HEK293 (cell line): ENCODE results near the gene CIRBP.

Experiments used
- BCL11B ChIP-seq: fragments of 450-650 bp; formaldehyde crosslinking; IDR thresholded peaks from 2 replicates; pipeline ENCODE4 v1.5.1; 2016; ENCODE audit warnings: low read depth, missing biosample characterization, missing genetic modification characterization
- ELK4 ChIP-seq: IDR thresholded peaks from 2 replicates; pipeline ENCODE4 v1.6.1; 2011; ENCODE audit warnings: mild to moderate bottlenecking, low read depth, low read length, borderline replicate concordance
- GLI4 ChIP-seq: fragments of 450-650 bp; formaldehyde crosslinking; IDR thresholded peaks from 2 replicates; pipeline ENCODE4 v1.5.1; 2016; ENCODE audit warnings: missing biosample characterization, missing genetic modification characterization
- HIC1 ChIP-seq: fragments of 450-650 bp; formaldehyde crosslinking; IDR thresholded peaks from 2 replicates; pipeline ENCODE4 v1.5.1; 2016; ENCODE audit warnings: missing biosample characterization, missing genetic modification characterization
- HOXC10 ChIP-seq: sonication (generic); formaldehyde crosslinking; IDR thresholded peaks from 2 replicates; pipeline ENCODE4 v1.8.1; 2023; ENCODE audit warnings: mild to moderate bottlenecking, missing genetic modification reagents
- HOXD13 ChIP-seq: sonication (generic); formaldehyde crosslinking; IDR thresholded peaks from 2 replicates; pipeline ENCODE4 v1.8.0; 2022; ENCODE audit warnings: missing genetic modification reagents, borderline replicate concordance
- PATZ1 ChIP-seq: fragments of 450-650 bp; formaldehyde crosslinking; IDR thresholded peaks from 2 replicates; pipeline ENCODE4 v1.5.1; 2016; ENCODE audit warnings: missing biosample characterization, missing genetic modification characterization
- PBX3 ChIP-seq: sonication (generic); formaldehyde crosslinking; IDR thresholded peaks from 2 replicates; pipeline ENCODE4 v1.8.1; 2022; ENCODE audit warnings: mild to moderate bottlenecking, moderate library complexity, missing genetic modification reagents
- PRDM10 ChIP-seq: fragments of 450-650 bp; formaldehyde crosslinking; IDR thresholded peaks from 2 replicates; pipeline ENCODE4 v1.5.1; 2016; ENCODE audit warnings: missing biosample characterization, missing genetic modification characterization
- REPIN1 ChIP-seq: fragments of 450-650 bp; formaldehyde crosslinking; IDR thresholded peaks from 2 replicates; pipeline ENCODE4 v1.5.1; 2017; ENCODE audit warnings: missing biosample characterization, missing genetic modification characterization, low read depth
- WT1 ChIP-seq: fragments of 450-650 bp; formaldehyde crosslinking; IDR thresholded peaks from 2 replicates; pipeline ENCODE4 v1.5.1; 2016; ENCODE audit warnings: missing biosample characterization, missing genetic modification characterization
- ZBTB21 ChIP-seq: fragments of 450-650 bp; formaldehyde crosslinking; IDR thresholded peaks from 2 replicates; pipeline ENCODE4 v1.5.1; 2017; ENCODE audit warnings: missing biosample characterization, missing genetic modification characterization
- ZNF214 ChIP-seq: fragments of 450-650 bp; formaldehyde crosslinking; IDR thresholded peaks from 2 replicates; pipeline ENCODE4 v1.5.1; 2017; ENCODE audit warnings: missing biosample characterization, mild to moderate bottlenecking, missing genetic modification characterization, borderline replicate concordance
- ZNF302 ChIP-seq: fragments of 450-650 bp; formaldehyde crosslinking; IDR thresholded peaks from 2 replicates; pipeline ENCODE4 v1.5.1; 2016; ENCODE audit warnings: missing biosample characterization, missing genetic modification characterization, low read depth
- ZNF398 ChIP-seq: fragments of 450-650 bp; formaldehyde crosslinking; IDR thresholded peaks from 2 replicates; pipeline ENCODE4 v1.5.1; 2017; ENCODE audit warnings: missing biosample characterization, missing genetic modification characterization
- ZNF473 ChIP-seq: fragments of 450-650 bp; formaldehyde crosslinking; IDR thresholded peaks from 2 replicates; pipeline ENCODE4 v1.5.1; 2017; ENCODE audit warnings: missing biosample characterization, missing genetic modification characterization
- ZNF518A ChIP-seq: fragments of 450-650 bp; formaldehyde crosslinking; conservative IDR thresholded peaks from 2 replicates; pipeline ENCODE4 v1.5.1; 2016; ENCODE audit warnings: low read depth, missing biosample characterization, missing genetic modification characterization
- ZNF660 ChIP-seq: fragments of 450-650 bp; IDR thresholded peaks from 2 replicates; pipeline ENCODE4 v1.5.1; 2018; ENCODE audit warnings: missing biosample characterization, mild to moderate bottlenecking, missing genetic modification characterization
- ZNF747 ChIP-seq: fragments of 450-650 bp; formaldehyde crosslinking; IDR thresholded peaks from 2 replicates; pipeline ENCODE4 v1.5.1; 2016; ENCODE audit warnings: missing biosample characterization, missing genetic modification characterization
- ZNF837 ChIP-seq: fragments of 450-650 bp; formaldehyde crosslinking; IDR thresholded peaks from 2 replicates; pipeline ENCODE4 v1.5.1; 2016; ENCODE audit warnings: missing biosample characterization, missing genetic modification characterization

The CIRBP gene

GRCh38 chr19:1251330-1252220 lies 17.6 kb upstream of the CIRBP start (continued):
- TF ChIP-seq PBX3 (CRISPR knock-in tag) (peak; percentile 50; the same call in 1 of the 2 replicates), ZNF518A (tag by site-specific recombination) (no peak), ZNF214 (tag by site-specific recombination) (no peak), REPIN1 (tag by site-specific recombination) (no peak), PRDM10 (tag by site-specific recombination) (peak; percentile 81), ZNF837 (tag by site-specific recombination) (peak; percentile 67; the same call in 1 of the 2 replicates), PATZ1 (tag by site-specific recombination) (peak; percentile 97), GLI4 (tag by site-specific recombination) (no peak), ELK4 (no peak), ZNF660 (tag by site-specific recombination) (no peak), ZBTB21 (no peak; the same call in 1 of the 2 replicates), ZNF398 (tag by site-specific recombination) (no peak), ZNF473 (tag by site-specific recombination) (no peak), HOXD13 (CRISPR knock-in tag) (no peak), HIC1 (tag by site-specific recombination) (peak; percentile 84), WT1 (tag by site-specific recombination) (0 out of 2 replicates have a peak, but pooled peaks have one; percentile 37), ZNF302 (tag by site-specific recombination) (no peak), ZNF747 (tag by site-specific recombination) (no peak), BCL11B (tag by site-specific recombination) (peak; percentile 62; the same call in 1 of the 2 replicates), HOXC10 (CRISPR knock-in tag) (no peak)
